ENCODE measurements around the gene KRTAP4-1.
"Not testable (repeated sequence)": the region's sequence is repeated elsewhere in the genome, so short reads cannot be mapped to it uniquely, and the experiment has no call there.

Gene KRTAP4-1

DNA sequence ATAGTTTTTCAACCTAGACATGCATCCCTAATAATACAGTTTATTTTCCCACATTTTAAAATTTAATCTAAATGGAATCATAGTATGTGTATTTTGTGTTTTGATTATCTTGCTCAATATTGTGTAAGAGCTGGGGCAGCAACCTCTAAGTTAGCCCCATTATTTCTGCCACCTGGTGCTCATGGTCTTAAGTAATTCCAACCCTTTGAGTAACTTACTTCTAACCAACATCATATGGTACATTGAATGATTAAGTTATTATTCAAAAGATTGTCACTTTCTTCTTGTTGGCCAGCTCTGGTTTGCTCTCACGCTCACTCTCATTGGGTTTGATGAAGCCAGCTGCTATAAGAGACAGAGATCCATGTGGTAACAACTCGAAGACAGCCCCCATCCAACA, 12.8 kb downstream of the KRTAP4-1 start:
- peak; percentile 35 for DNase-seq (ENCODE audit: low spot score)

DNA sequence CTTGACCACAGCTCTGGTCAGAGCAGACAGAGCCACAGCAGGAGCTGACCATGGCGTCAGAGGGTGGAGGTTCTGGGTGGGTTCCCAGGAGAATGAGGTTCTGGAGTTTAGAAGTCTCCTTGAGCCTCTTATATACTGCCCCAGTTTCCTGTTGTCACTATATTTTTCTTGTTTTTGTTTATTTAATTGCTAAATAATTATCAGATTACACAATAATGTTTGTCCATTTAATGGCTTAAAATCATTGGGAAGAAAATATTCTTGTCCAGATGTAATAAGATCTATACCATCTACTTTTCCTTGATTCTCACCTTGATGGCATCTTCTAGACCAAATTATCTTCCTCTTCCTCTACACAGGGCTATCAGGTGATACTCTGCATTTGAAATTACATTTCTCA, 16.6 kb downstream of the KRTAP4-1 start, which contains the start of gene KRTAP4-3:
TSS of gene KRTAP4-3 (minus strand) at position 101 of the 400 bp plus-strand sequence. CDS start at position 52, 49 bp downstream.
- DNase-seq (ENCODE audit: low spot score): no peak

DNA sequence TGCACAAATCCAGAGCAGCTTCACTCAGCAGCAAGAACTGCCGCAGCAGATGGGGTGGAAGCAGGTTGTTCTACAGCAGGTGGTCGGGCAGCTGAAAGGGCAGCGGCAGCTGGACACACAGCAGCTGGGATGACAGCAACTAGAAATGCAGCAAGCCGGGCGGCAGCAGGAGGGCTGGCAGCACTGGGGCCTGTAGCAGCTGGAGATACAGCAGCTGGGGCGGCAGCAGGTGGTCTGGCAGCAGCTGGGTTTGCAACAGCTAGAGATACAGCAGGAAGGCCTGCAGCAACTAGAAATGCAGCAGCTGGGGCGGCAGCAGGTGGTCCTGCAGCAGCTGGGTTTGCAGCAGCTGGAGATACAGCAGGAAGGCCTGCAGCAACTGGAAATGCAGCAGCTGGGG, 17.1 kb downstream of the KRTAP4-1 start:
- DNase-seq (ENCODE audit: low spot score): no peak

DNA sequence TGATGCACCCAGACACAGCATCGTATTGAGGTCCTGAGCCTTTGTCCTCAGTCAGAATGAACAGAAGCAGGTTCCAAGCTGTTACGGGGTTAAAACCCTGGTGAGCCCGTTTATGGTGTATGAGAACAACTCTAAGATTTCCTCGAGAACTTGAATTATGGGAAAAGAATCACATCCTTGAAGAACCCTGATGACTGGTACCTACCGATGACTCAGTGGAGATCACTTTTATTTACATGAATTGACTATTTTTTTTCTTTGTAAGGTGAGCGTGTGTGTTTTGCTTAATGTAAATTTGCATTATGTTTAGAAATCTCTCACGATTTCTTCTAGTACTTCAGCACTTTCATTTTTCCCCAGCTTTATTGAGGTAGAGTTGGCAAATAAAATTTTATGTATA, 20.9 kb downstream of the KRTAP4-1 start:
- DNase-seq (ENCODE audit: low spot score): no peak

DNA sequence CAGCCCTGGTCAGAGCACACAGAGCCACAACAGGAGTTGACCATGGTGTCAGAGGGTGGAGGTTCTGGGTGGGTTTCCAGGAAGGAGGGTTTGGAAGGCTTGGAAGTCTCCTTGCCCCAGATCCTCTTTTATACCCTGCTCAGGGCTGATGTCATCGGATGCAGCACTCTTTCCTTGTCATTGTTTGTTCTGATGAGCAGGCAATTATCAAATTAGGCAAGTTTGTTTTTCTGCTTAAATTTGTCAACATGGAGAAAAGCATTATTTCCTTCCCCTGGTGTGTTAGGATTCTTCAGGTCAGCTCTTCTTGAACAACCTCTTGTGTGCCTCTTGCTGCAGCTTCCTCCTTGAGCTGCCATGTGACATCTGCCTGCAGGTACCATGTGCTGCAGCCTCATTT, 24.1 kb downstream of the KRTAP4-1 start, which contains the start of gene KRTAP4-4:
TSS of gene KRTAP4-4 (minus strand) at position 101 of the 400 bp plus-strand sequence. CDS start at position 44, 57 bp downstream.
- DNase-seq (ENCODE audit: low spot score): no peak

DNA sequence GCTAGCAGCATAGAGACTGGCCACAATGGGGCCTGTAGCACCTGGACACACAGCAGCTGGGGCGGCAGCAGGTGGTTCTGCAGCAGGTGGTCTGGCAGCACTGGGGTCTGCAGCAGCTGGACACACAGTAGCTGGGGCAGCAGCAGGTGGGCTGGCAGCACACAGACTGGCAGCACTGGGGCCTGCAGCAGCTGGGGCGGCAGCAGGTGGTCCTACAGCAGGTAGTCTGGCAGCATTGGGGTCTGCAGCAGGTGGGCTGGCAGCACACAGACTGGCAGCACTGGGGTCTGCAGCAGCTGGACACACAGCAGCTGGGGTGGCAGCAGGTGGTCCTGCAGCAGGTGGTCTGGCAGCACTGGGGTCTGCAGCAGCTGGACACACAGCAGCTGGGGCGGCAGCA, 24.5 kb downstream of the KRTAP4-1 start:
- not testable (repeated sequence) for DNase-seq (ENCODE audit: low spot score)

DNA sequence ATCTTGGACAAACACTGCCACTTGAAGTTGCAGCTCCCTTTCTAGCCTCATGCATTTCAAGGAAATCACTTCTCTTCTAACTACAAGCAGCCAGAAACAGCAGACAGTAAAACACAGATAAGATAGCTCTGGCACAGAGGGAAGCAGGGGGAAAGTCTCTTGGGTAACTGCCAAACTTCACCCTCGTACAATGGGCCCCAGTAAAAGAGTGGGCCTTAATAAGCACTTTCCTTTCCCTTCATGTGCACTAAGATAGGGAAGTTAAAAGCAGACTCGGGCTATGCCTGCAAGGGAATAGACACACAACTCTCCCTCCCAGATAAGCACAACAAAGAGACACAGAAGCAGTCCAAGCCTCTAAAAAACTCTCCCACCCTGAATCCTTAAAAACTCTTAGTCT, 30.9 kb downstream of the KRTAP4-1 start:
- no peak for DNase-seq (ENCODE audit: low spot score)

DNA sequence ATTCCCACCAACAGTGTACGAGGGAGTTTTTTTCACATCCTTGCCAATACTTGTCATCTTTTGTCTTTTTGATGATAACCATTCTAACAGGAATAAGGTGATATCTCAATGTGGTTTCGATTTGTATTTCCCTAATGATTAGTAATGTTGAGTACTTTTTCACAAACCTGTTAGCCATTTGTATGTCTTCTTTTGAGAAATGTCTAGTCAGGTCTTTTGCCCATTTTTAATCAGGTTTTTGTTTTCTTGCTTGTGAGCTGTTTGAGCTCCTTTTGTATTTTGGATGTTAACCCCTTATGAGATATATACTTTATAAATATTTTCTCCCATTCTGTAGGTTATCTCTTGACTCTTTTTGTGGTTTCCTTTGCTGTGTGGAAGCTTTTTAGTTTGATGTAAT, 33.2 kb downstream of the KRTAP4-1 start:
- no peak for DNase-seq (ENCODE audit: low spot score)

DNA sequence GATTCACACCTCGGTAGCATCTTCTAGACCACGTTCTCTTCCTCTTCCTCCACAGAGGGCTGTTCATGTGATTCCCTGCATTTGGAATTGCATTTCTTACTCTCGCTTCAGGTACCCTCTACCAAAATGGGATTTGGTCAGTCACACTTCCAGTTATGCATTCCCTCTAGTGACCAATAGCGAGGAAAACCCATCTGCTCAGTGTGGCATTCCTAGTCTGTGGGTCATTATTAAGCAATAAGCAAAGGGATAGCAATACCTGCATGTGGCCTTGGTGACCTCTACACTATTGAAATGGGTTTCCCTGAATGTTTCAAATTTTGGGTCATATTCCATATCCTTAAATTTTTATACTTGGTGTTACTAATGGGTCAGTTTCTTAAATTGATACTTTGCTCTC, 34.7 kb downstream of the KRTAP4-1 start:
- DNase-seq (ENCODE audit: low spot score): no peak

DNA sequence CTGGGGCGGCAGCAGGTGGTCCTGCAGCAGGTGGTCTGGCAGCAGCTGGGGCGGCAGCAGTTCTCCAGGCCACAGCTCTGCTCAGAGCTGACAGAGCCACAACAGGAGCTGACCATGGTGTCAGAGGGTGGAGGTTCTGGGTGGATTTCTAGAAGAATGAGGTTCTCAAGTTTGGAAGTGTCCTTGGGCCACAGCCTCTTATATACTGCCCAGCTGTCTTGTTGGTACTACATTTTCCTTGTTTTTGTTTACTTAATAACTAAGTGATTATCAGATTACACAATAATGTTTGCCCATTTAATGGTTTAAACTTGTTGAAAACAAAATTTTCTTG, 35.1 kb downstream of the KRTAP4-1 start, which contains the start of gene KRTAP4-5:
TSS of gene KRTAP4-5 (minus strand) at position 174 of the 334 bp plus-strand sequence. CDS start at position 116, 58 bp downstream.
- DNase-seq (ENCODE audit: low spot score): no peak

DNA sequence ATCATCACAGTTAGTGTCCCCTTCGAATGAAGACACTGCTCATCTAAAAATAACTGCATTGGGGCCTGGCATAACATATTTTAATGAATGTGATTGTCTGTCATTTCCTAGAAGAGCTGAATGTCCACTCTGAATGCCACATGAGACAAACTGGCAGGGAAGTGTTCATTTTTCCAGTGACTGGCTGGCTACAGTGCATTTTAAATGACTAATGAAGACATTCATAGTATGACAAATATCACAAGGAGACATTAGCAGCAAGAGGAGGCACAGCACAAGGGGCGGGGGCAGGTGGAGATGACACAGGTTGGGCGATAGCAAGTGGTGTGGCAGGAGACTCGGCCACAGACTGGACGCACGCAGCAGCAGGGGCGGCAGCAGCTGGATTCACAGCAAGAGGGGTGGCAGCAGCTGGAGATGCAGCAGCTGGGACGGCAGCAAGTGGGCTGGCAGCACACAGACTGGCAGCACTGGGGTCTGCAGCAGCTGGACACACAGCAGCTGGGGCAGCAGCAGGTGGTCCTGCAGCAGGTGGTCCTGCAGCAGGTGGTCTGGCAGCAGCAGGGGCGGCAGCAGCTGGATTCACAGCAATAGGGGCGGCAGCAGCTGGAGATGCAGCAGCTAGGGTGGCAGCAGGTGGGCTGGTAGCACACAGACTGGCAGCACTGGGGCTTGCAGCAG, 35.6 kb downstream of the KRTAP4-1 start:
- not testable (repeated sequence) for DNase-seq (ENCODE audit: low spot score)

DNA sequence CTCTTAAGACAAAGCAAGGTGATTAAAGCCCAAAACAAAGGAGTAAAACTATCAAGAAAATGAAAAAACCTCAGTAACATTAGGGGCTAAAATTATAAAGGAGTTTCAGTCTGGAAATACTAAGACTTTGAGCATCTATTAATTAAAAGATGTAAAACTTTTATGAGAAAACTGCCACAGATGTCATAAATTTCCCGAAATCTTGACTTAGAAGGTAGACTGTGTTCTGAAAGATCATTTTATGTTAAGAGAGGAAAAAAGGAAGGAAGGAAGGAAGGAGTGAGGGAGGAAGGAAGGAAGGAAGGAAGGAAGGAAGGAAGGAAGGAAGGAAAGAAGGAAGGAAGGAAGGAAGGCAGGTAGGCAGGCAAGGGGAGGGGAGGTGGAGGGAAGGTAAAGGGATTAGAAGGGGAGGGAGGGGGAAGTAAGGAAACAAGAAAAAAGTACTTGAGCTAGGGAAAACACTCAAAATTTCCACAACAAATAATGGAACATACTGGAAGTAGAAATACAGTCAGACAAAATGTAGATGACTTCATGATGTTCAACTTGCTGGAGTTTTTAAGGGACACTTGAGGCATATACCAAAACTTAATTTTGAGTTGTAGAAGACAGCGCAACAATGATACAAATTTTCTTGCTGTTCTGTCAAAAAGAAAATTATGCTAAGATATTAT, 37.0 kb downstream of the KRTAP4-1 start:
- no peak for DNase-seq (ENCODE audit: low spot score)

DNA sequence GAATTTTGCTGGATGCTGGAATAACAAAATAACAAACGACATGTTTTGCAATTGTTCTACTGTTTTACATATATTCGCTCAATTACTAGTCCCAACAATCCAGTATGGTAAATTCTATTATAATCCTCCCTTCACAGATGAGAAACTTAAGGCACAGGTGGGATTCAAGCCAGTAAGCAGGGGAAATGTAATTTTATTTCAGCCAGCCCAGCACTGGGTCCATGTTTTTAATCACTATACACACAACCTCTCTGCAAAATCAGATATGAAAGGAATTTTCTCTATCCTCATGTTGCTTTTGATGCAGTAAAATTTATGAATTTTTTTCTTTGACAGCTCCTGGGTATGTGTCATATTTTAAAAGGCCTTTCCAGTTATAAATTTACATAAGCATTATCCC, 39.5 kb downstream of the KRTAP4-1 start:
- DNase-seq (ENCODE audit: low spot score): no peak

DNA sequence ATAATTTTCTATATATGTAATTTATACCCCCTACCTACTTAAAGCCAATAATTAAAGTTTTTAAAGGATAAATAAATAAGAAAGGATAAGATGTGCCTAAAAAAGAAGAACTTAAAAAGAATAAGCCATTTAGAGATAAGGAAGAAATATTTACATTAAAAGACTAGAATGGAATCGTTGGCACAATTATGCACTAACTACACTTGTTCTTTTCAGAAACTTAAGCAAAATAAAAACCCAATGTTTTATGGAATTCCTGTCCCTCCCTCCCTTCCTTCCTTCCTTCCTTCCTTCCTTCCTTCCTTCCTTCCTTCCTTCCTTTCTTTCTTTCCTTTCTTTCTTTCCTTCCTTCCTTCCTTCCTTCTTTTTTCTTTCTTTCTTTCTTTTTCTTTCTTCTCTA, 39.9 kb downstream of the KRTAP4-1 start:
- DNase-seq (ENCODE audit: low spot score): no peak

DNA sequence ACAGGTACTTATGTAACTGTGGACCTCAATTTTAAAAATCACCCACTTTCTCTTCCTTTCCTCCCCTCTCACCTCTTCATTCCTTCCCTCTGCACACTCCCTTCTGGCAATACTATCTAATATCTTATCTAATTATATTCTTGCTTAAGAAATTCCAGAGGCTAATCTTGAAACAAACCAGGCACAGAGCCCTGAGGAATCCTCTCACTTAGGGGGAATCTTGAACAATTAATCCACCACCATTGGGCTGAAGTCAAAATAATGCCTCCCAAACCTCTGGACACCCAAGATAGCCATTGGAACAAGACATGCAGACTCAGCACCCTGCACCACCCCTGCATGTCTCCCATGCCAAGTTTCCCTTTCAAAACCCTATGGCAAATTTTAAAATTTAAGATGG, 43.4 kb downstream of the KRTAP4-1 start:
- no peak for DNase-seq (ENCODE audit: low spot score)

DNA sequence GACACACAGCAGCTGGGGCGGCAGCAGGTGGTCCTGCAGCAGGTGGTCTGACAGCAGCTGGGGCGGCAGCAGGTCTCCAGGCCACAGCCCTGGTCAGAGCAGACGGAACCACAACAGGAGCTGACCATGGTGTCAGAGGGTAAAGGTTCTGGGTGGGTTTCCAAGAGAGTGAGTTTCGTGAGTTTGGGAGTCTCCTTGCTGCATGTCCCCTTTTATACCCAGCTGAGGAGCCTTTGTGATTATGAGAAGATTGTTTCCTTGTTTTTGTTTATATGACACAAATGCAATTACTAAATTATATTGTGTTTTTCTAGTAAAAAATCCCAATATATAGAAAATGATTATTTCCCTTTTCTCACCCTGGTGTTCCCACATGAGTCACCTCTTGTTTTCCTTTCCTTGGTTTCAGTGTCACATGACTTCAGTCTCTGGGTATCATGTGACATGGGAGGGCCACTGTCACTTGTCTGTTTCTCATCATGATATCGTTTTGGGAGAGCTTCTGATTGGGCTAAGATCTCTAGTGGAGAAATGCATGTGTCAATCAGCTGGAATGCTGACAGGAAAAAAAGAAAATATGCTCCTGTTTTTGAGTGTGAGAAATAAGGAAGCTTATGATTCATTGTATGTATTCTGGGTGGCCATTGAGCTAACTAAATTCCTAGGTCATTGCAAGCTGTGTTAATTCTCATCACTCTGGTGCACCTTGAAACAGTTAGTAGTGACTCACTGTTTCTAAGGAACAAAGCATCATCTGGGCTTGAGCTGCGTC, 44.2 kb downstream of the KRTAP4-1 start, which contains the start of gene KRTAP4-6:
TSS of gene KRTAP4-6 (minus strand) at position 185 of the 772 bp plus-strand sequence. CDS start at position 128, 57 bp downstream.
- DNase-seq (ENCODE audit: low spot score): peak; percentile 54

DNA sequence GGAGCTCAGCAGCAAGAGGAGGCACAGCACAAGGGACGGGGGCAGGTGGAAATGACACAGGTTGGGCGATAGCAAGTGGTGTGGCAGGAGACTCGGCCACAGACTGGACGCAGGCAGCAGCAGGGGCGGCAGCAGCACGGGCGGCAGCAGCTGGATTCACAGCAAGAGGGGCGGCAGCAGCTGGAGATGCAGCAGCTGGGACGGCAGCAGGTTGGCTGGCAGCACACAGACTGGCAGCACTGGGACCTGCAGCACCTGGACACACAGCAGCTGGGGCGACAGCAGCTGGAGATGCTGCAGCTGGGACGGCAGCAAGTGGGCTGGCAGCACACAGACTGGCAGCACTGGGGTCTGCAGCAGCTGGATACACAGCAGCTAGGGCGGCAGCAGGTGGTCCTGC, 44.8 kb downstream of the KRTAP4-1 start:
- DNase-seq (ENCODE audit: low spot score): not testable (repeated sequence)
